ENCODE data around the gene OTUB1. TPM values are rescaled to one million over a fixed set of nuclear protein-coding genes. Genes with fewer than 3 reads are reported as not detected.
A peak's percentile ranks its signal among the peaks of the same experiment; 100 is the strongest.

OTUB1 gene
- total RNA-seq, 2 donors from 2014 or later: 87.7 to 95.1 TPM

DNA sequence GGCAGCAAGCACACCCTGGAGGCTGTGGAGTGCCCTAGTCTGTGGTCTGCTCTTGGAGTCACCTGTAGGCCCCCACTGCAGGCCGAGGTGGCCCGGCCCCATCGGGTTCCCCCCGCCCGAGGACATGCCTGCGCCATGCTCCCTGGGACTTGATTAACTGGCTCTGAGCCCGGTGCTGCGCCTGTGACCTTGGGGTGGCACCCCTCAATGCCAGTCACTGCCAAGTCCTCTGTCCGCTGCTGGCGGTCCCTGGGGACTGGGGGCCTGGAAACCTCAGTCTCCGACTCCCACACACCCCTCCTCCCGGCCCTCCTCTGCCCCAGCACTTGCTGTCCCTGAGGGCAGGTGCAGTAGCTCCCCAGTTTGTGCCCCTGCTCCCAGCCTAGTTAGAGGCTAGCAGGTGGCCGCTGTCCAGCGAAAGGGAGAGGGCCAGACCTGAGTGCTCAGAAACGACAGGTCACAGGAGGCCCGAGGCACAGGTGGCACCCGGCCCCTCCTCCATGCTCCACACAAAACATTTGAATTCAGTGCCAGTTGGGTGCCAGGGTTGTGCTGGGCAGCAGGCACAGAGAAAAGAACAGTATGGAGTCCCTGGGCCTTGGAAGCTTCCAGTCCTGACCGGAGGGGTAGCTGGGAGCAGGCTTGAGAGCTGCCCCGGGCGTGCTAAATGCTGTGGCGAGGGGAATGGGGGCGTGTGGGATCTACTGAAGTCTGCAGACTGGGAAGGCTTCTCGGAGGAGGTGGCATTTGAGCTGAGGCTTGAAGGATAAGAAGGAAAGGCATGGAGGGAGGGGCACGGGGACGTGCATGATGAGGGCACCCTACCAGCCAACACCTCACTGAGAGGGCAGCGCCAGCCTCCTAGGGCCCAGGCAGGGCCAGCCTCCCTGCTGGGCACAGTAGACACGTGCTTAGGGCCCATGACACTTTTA, 33.1 kb downstream of the OTUB1 start:
- Histone ChIP-seq H3K9me3 (ENCODE audit: control insufficient read depth, low read length) (no peaks in the 10 kb centered on the region), H3K27me3 (ENCODE audit: control insufficient read depth, insufficient read depth, low read length, poor library complexity, severe bottlenecking) (no peaks in the 10 kb centered on the region), H3K36me3 (ENCODE audit: control insufficient read depth, insufficient read depth, low read length) (no peaks in the 10 kb centered on the region), H3K4me3 (ENCODE audit: low read length) (no peak overlapping the region), H3K4me1 (ENCODE audit: control insufficient read depth, insufficient read depth, low read length) (peaks cover 3% of the 10 kb centered on the region), H3K9ac (ENCODE audit: extremely low read depth, low read length, poor library complexity, severe bottlenecking) (no peak overlapping the region), H3K27ac (ENCODE audit: low read depth, low read length) (no peak overlapping the region)
- 89 to 90% methylated on average over 7 to 27 of the region's 27 CpGs for WGBS, 2 experiments (ENCODE audit: insufficient coverage in 1 of 2, insufficient read length in 1 of 2)
- no peaks in the 10 kb centered on the region for H3K9me3 Mint-ChIP-seq
- H3K4me3 Mint-ChIP-seq: no peak overlapping the region
- H3K4me1 Mint-ChIP-seq: peaks cover 12% of the 10 kb centered on the region
- H3K36me3 Mint-ChIP-seq (ENCODE audit: low read depth): no peaks in the 10 kb centered on the region
- TF ChIP-seq, protein P1, sequence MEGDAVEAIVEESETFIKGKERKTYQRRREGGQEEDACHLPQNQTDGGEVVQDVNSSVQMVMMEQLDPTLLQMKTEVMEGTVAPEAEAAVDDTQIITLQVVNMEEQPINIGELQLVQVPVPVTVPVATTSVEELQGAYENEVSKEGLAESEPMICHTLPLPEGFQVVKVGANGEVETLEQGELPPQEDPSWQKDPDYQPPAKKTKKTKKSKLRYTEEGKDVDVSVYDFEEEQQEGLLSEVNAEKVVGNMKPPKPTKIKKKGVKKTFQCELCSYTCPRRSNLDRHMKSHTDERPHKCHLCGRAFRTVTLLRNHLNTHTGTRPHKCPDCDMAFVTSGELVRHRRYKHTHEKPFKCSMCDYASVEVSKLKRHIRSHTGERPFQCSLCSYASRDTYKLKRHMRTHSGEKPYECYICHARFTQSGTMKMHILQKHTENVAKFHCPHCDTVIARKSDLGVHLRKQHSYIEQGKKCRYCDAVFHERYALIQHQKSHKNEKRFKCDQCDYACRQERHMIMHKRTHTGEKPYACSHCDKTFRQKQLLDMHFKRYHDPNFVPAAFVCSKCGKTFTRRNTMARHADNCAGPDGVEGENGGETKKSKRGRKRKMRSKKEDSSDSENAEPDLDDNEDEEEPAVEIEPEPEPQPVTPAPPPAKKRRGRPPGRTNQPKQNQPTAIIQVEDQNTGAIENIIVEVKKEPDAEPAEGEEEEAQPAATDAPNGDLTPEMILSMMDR (conservative IDR thresholded peaks at IDR 0.05): no peak
- H3K27ac Mint-ChIP-seq: no peak overlapping the region
- H3K27me3 Mint-ChIP-seq (ENCODE audit: insufficient read depth): peaks cover 51% of the 10 kb centered on the region
- DNase-seq: no peak

DNA sequence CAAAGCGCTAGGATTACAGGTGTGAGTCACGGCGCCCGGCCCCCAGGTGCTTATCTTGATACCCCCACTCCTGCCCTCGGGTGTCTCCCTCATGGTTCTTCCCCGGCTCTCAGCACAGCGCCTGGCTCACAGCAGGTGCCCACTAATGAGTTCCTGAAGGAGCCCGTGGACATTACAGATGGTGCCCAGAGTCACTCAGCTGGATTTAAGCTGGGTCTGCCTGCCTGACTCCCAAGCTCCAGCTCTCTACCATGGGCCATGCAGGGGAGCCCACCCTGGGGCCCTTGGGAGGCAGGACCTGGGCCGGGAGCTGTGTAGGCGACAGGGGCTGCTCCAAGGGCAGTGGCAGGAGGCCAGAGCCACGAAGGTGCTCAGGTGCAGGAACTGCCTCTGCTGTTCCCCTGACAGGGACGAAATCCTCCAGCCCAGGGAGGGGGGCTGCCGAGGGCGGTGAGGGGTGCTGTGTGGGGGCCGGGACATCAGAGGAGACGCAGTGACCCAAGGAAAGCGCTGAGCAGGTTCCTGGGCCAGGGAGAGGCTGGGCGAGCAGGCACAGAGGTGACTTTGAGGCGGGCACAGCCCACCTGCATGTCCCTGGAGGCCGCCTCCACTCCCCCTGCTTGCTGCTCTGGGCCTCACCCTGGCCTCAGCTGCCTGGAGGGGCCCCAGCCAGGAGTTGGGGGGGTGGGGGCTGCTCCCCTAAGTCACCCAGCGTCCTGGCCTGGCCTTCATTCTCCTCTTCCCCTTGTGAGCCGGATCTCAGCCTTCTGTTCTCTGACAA, 34.9 kb downstream of the OTUB1 start:
- Mint-ChIP-seq H3K27ac (no peak overlapping the region), H3K9me3 (no peaks in the 10 kb centered on the region), H3K4me3 (no peak overlapping the region), H3K27me3 (ENCODE audit: insufficient read depth) (peaks cover 41% of the 10 kb centered on the region), H3K36me3 (ENCODE audit: low read depth) (no peaks in the 10 kb centered on the region), H3K4me1 (peaks cover 17% of the 10 kb centered on the region)
- H3K4me1 ChIP-seq (ENCODE audit: control insufficient read depth, insufficient read depth, low read length): peaks cover 3% of the 10 kb centered on the region
- no peak overlapping the region for H3K9ac ChIP-seq (ENCODE audit: extremely low read depth, low read length, poor library complexity, severe bottlenecking)
- H3K27ac ChIP-seq (ENCODE audit: low read depth, low read length): no peak overlapping the region
- TF ChIP-seq, protein P1 (conservative IDR thresholded peaks at IDR 0.05): no peak
- no peak for DNase-seq
- 76 to 85% methylated on average over 14 to 22 of the region's 22 CpGs for WGBS, 2 experiments (ENCODE audit: insufficient coverage in 1 of 2, insufficient read length in 1 of 2)
- no peaks in the 10 kb centered on the region for H3K27me3 ChIP-seq (ENCODE audit: control insufficient read depth, insufficient read depth, low read length, poor library complexity, severe bottlenecking)
- no peak overlapping the region for H3K4me3 ChIP-seq (ENCODE audit: low read length)
- no peaks in the 10 kb centered on the region for H3K36me3 ChIP-seq (ENCODE audit: control insufficient read depth, insufficient read depth, low read length)
- no peaks in the 10 kb centered on the region for H3K9me3 ChIP-seq (ENCODE audit: control insufficient read depth, low read length)

DNA sequence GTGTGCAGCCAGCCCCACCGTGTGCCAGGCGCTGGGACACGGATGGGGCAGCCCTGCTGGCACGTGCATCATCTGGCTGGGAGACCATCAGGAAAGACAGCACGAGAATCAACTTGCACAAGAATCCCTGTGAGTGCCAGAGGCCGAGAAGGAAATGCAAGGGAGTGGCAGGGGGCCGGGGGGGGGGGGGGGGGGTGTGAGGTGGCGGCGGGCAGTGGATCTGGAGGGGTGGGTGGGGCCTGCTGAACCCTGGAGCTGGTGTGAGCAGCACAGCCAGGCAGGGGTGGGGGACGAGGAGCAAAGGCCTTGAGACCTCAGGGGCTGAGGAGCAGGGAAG, 35.5 kb downstream of the OTUB1 start:
- Histone ChIP-seq H3K9ac (ENCODE audit: extremely low read depth, low read length, poor library complexity, severe bottlenecking) (no peak overlapping the region), H3K4me1 (ENCODE audit: control insufficient read depth, insufficient read depth, low read length) (peaks cover 3% of the 10 kb centered on the region), H3K36me3 (ENCODE audit: control insufficient read depth, insufficient read depth, low read length) (no peaks in the 10 kb centered on the region), H3K9me3 (ENCODE audit: control insufficient read depth, low read length) (no peaks in the 10 kb centered on the region), H3K27me3 (ENCODE audit: control insufficient read depth, insufficient read depth, low read length, poor library complexity, severe bottlenecking) (no peaks in the 10 kb centered on the region), H3K4me3 (ENCODE audit: low read length) (no peak overlapping the region), H3K27ac (ENCODE audit: low read depth, low read length) (no peak overlapping the region)
- H3K27me3 Mint-ChIP-seq (ENCODE audit: insufficient read depth): peaks cover 40% of the 10 kb centered on the region
- peaks cover 18% of the 10 kb centered on the region for H3K4me1 Mint-ChIP-seq
- H3K9me3 Mint-ChIP-seq: no peaks in the 10 kb centered on the region
- no peaks in the 10 kb centered on the region for H3K36me3 Mint-ChIP-seq (ENCODE audit: low read depth)
- WGBS, 2 experiments (ENCODE audit: insufficient coverage in 1 of 2, insufficient read length in 1 of 2): 26 to 51% methylated on average over 4 to 6 of the region's 10 CpGs
- TF ChIP-seq, protein P1 (conservative IDR thresholded peaks at IDR 0.05): no peak
- H3K4me3 Mint-ChIP-seq: no peak overlapping the region
- peak; percentile 80 for DNase-seq
- no peak overlapping the region for H3K27ac Mint-ChIP-seq
